Muscle of leg (tissue), 11 donors: ENCODE measurements around the gene KCNJ9. TPM values are rescaled to one million over a fixed set of nuclear protein-coding genes. Genes with fewer than 3 reads are reported as not detected.
A peak's percentile ranks its signal among the peaks of the same experiment; 100 is the strongest.

Experiments used
- DNase-seq: peaks from one replicate; pipeline ENCODE4 v3.0.0; 2013
- H3K27ac ChIP-seq: one replicate; pipeline ENCODE4 v1.5.1; 2013; ENCODE audit warnings: mild to moderate bottlenecking, low read length, control low read depth
- H3K27me3 ChIP-seq: one replicate; pipeline ENCODE4 v1.6.1; 2013; ENCODE audit warnings: low read length; ENCODE audit not compliant: control insufficient read depth, insufficient read depth
- H3K36me3 ChIP-seq: one replicate; pipeline ENCODE4 v1.6.1; 2013; ENCODE audit warnings: low read length; ENCODE audit not compliant: control insufficient read depth, insufficient read depth
- H3K4me1 ChIP-seq: one replicate; pipeline ENCODE4 v1.6.1; 2013; ENCODE audit warnings: low read length; ENCODE audit not compliant: control insufficient read depth, insufficient read depth
- H3K4me3 ChIP-seq: one replicate; pipeline ENCODE4 v1.5.1; 2013; ENCODE audit warnings: low read length, control low read depth
- H3K9me3 ChIP-seq: replicated peaks from 2 replicates; pipeline ENCODE4 v1.6.1; 2013; ENCODE audit warnings: low read depth, low read length; ENCODE audit not compliant: control insufficient read depth
- WGBS: methylation state at CpG from one replicate; pipeline ENCODE4 v1.1.5; 2013; ENCODE audit warnings: missing lambda C conversion rate; ENCODE audit not compliant: insufficient coverage; 5-methylcytosine and 5-hydroxymethylcytosine counted together
- polyA plus RNA-seq, 8 donors: library from polyadenylated mRNA; unstranded; fragments of 120-200 nt; gene quantifications; one replicate each; pipeline versions ENCODE4 v1.2.1 to v1.2.3, GENCODE V29; 2013; ENCODE audit warnings: inconsistent platforms in 1 of 8, low replicate concordance in 1 of 8; ENCODE audit not compliant: insufficient read length in 8 of 8, insufficient read depth in 1 of 8
- total RNA-seq: library from RNA; stranded (reverse); fragments of 120-200 nt; gene quantifications from one replicate; pipeline ENCODE4 v1.2.4, GENCODE V29; 2013

The KCNJ9 gene
- total and polyA plus RNA-seq, 9 donors, result 0.04 to 0.16 (median 0.09) TPM; not detected in 1

GRCh38 chr1:160064746-160065145 is 16.6 kb upstream of the KCNJ9 start:
- Histone ChIP-seq H3K9me3 (no peaks in the 10 kb centered on the region), H3K27ac (no peak overlapping the region), H3K27me3 (peaks cover 21% of the 10 kb centered on the region), H3K36me3 (no peaks in the 10 kb centered on the region), H3K4me3 (no peak overlapping the region), H3K4me1 (peaks cover 12% of the 10 kb centered on the region)
- no peak for DNase-seq
- WGBS, result no CpG with 5 or more reads among the region's 3 CpGs

- Histone ChIP-seq H3K4me1 (peaks cover 18% of the 10 kb centered on the region), H3K9me3 (no peaks in the 10 kb centered on the region), H3K27ac (no peak overlapping the region), H3K4me3 (no peak overlapping the region), H3K27me3 (peaks cover 32% of the 10 kb centered on the region), H3K36me3 (no peaks in the 10 kb centered on the region)
- peak; percentile 52 for DNase-seq
- 86% methylated on average over 1 of the region's 6 CpGs for WGBS
Measured at GRCh38 chr1:160066829-160067745, 14.3 kb upstream of the KCNJ9 start.

DNA sequence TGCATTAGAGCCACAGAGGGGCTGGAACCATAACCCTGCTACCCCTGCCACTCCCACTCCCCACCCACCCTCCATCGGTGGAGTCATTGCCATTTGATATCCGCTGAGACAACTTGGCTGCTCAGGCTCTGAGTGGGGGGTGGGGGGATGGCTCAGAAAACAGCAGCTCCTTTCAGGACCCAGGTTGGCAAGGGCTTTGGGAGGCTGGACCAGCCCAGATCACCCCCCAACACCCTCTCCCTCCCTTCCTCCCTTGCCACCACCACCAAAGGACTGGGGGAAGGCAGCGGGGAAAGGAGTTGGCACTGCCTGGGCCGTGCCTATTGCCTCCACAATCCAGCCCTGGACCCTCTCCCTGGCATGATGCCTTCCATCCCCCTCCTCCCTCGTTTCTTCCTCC is 13.1 kb upstream of the KCNJ9 start:
- no peak for DNase-seq
- Histone ChIP-seq H3K4me1 (peaks cover 17% of the 10 kb centered on the region), H3K9me3 (no peaks in the 10 kb centered on the region), H3K27ac (no peak overlapping the region), H3K4me3 (no peak overlapping the region), H3K27me3 (peaks cover 27% of the 10 kb centered on the region), H3K36me3 (no peaks in the 10 kb centered on the region)
- 43% methylated on average over 2 of the region's 5 CpGs for WGBS

GRCh38 chr1:160069460-160070231 is 11.7 kb upstream of the KCNJ9 start, which contains the start of gene KCNJ10:
Gene KCNJ10 (minus strand): TSS chr1:160070160. CDS start chr1:160042532, 27,628 bp downstream.
- WGBS, result 9% methylated on average over 32 of the region's 32 CpGs
- Histone ChIP-seq H3K4me1 (peaks cover 17% of the 10 kb centered on the region), H3K4me3 (peak within 1 kb of the TSS; percentile 65), H3K27ac (no peak within 1 kb of the TSS), H3K9me3 (no peaks in the 10 kb centered on the region), H3K27me3 (peaks cover 27% of the 10 kb centered on the region), H3K36me3 (no peaks in the 10 kb centered on the region)
- no peak for DNase-seq

GRCh38 chr1:160070243-160071163 is 10.8 kb upstream of the KCNJ9 start:
- no peaks in the 10 kb centered on the region for H3K9me3 ChIP-seq
- H3K27ac ChIP-seq, result no peak overlapping the region
- peaks cover 27% of the 10 kb centered on the region for H3K27me3 ChIP-seq
- under 1% methylated on average over 36 of the region's 46 CpGs for WGBS
- H3K36me3 ChIP-seq, result no peaks in the 10 kb centered on the region
- H3K4me1 ChIP-seq, result peaks cover 17% of the 10 kb centered on the region
- DNase-seq, result peak; percentile 89
- H3K4me3 ChIP-seq, result peak overlapping the region; percentile 65

- no peaks in the 10 kb centered on the region for H3K36me3 ChIP-seq
- no peak overlapping the region for H3K27ac ChIP-seq
- peaks cover 30% of the 10 kb centered on the region for H3K27me3 ChIP-seq
- peaks cover 17% of the 10 kb centered on the region for H3K4me1 ChIP-seq
- WGBS, result 63% methylated on average over 5 of the region's 5 CpGs
- no peak overlapping the region for H3K4me3 ChIP-seq
- no peaks in the 10 kb centered on the region for H3K9me3 ChIP-seq
- no peak for DNase-seq
Measured at GRCh38 chr1:160071289-160071688, 10.0 kb upstream of the KCNJ9 start.

DNA sequence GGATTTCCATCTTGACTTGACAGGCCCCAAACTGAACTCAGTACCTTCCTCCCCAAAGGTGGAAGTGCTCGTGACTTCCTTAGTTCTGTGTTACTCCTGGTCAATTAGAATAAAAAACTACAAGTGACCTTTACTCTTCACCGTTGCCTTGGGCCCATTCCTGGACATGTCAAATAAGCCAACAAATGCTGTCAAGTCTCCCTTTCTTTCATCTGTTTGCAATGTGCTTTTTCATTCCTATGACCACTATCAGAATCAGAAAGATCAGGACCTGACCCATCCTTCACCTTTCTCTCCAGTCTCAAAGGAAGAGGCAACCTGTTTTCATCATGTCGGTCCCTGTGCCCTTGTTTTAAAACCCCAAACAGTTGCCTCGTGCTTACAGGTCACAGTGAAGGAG is 6.5 kb upstream of the KCNJ9 start:
- WGBS, result 66% methylated on average over 3 of the region's 4 CpGs
- Histone ChIP-seq H3K4me1 (peaks cover 17% of the 10 kb centered on the region), H3K27me3 (peaks cover 17% of the 10 kb centered on the region), H3K27ac (no peak overlapping the region), H3K36me3 (no peaks in the 10 kb centered on the region), H3K9me3 (no peaks in the 10 kb centered on the region), H3K4me3 (no peak overlapping the region)
- no peak for DNase-seq

- no CpG with 5 or more reads among the region's 2 CpGs for WGBS
- no peak for DNase-seq
- H3K27ac ChIP-seq, result no peak overlapping the region
- H3K4me3 ChIP-seq, result no peak overlapping the region
- peaks cover 14% of the 10 kb centered on the region for H3K27me3 ChIP-seq
- H3K4me1 ChIP-seq, result peaks cover 12% of the 10 kb centered on the region
- H3K9me3 ChIP-seq, result no peaks in the 10 kb centered on the region
- no peaks in the 10 kb centered on the region for H3K36me3 ChIP-seq
Measured at GRCh38 chr1:160075836-160076235, 5.5 kb upstream of the KCNJ9 start.

DNA sequence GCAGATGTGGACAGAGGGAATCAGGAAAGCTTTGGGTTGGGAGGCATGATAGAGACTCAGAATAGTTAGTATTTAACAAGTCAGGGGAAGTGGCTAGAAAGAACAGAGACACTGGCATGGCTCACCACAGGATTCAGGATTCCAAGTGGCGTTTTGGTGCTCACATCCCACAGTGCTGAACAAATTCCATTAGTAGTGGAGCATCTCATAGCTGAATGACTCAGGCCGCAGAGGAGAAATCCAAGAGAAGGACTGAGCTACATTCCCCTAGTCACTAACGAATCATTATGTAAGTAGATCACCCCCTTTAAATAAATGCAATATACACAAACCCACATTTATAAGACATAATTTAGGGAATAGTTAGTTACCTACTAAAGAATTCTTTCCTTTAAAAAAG is 5.0 kb upstream of the KCNJ9 start:
- no peak overlapping the region for H3K27ac ChIP-seq
- no peak overlapping the region for H3K4me3 ChIP-seq
- peaks cover 10% of the 10 kb centered on the region for H3K4me1 ChIP-seq
- H3K36me3 ChIP-seq, result no peaks in the 10 kb centered on the region
- no CpG with 5 or more reads among the region's 3 CpGs for WGBS
- no peaks in the 10 kb centered on the region for H3K9me3 ChIP-seq
- H3K27me3 ChIP-seq, result peaks cover 19% of the 10 kb centered on the region
- DNase-seq, result no peak
